K562 (cell line): Measurements from ENCODE around the gene TCF12. TPM values are rescaled to one million over a fixed set of nuclear protein-coding genes. Genes with fewer than 3 reads are reported as not detected.
A peak's percentile ranks its signal among the peaks of the same experiment; 100 is the strongest.

Experiments
- ATAC-seq: fragments of 200-7000 bp; cut with Tn5 transposase; 3 replicates; pipeline ENCODE4 v1.9.1; 2020; ENCODE audit warnings: moderate library complexity
- BruUV-seq: library from RNA; stranded (reverse); fragments of 400-500 nt; replicated peaks from 2 replicates; lab custom pipeline; 2021; lab: Mats Ljungman, UMichigan
- CTCF ChIA-PET: fragments of 300-600 bp; formaldehyde crosslinking; extraction: SDS; loops from one replicate; lab custom pipeline; 2021; ENCODE audit warnings: low intra/inter-chr PET ratio; lab: Yijun Ruan, JAX
- POLR2A ChIA-PET: fragments of 300-600, 350-650 bp; sonication (Branson Sonifier 250); formaldehyde crosslinking; extraction: SDS; loops from one replicate; lab custom pipeline; 2021; ENCODE audit warnings: antibody characterized with exemption, inconsistent platforms; lab: Yijun Ruan, JAX
- DNase-seq, 4 experiments: peaks; one replicate each; pipeline versions ENCODE4 v3.0.0 to v3.0.0-alpha.2; 2011 to 2018; ENCODE audit warnings: low spot score in 3 of 4, mixed read lengths in 3 of 4; ENCODE audit errors: extremely low read depth in 1 of 4
- FAIRE-seq: peaks from 2 replicates; lab custom pipeline; 2011; peaks lifted over from hg19 to GRCh38; lab: Jason Lieb, UNC
- H2AFZ ChIP-seq: 2 replicates; pipeline ENCODE4 v1.6.0; 2011; ENCODE audit warnings: low read depth, low read length, control low read depth, inconsistent platforms
- H3K27ac ChIP-seq: fragments of 200-600 bp; 3 replicates; pipeline ENCODE4 v1.8.0; 2011; ENCODE audit warnings: low read depth, mild to moderate bottlenecking, control low read depth, inconsistent platforms, low read length, moderate library complexity, mixed read lengths; ENCODE audit errors: extremely low read depth
- H3K27me3 ChIP-seq, 2 experiments: fragments of 300-600 bp in 1 of 2; 2 replicates in 1 of 2; 3 replicates in 1 of 2; pipeline versions ENCODE4 v1.6.0 to v1.8.0; 2011; ENCODE audit warnings: inconsistent platforms in 2 of 2, low read length in 2 of 2, mild to moderate bottlenecking in 1 of 2, mixed read lengths in 1 of 2, moderate library complexity in 1 of 2; ENCODE audit not compliant: control insufficient read depth in 2 of 2, insufficient read depth in 2 of 2
- H3K36me3 ChIP-seq: fragments of 300-600 bp; 3 replicates; pipeline ENCODE4 v1.8.0; 2011; ENCODE audit warnings: mild to moderate bottlenecking, low read length, inconsistent platforms; ENCODE audit not compliant: control insufficient read depth, insufficient read depth
- H3K4me1 ChIP-seq, 2 experiments: fragments of 200-600 bp in 1 of 2; replicated peaks in 1 of 2; 2 replicates in 1 of 2; 3 replicates in 1 of 2; pipeline versions ENCODE4 v1.5.1 to v1.8.0; 2011; ENCODE audit warnings: inconsistent platforms in 2 of 2, low read length in 2 of 2, mild to moderate bottlenecking in 1 of 2, mixed read lengths in 1 of 2, moderate library complexity in 1 of 2; ENCODE audit not compliant: control insufficient read depth in 2 of 2, insufficient read depth in 2 of 2
- H3K4me2 ChIP-seq: 2 replicates; pipeline ENCODE4 v1.6.1; 2011; ENCODE audit warnings: low read length, control low read depth, inconsistent platforms, mixed read lengths; ENCODE audit not compliant: insufficient read depth
- H3K4me3 ChIP-seq: fragments of 200-600 bp; sonication (generic), shearing (Covaris generic); 2 replicates; pipeline ENCODE4 v1.5.1; 2016; ENCODE audit warnings: control low read depth, inconsistent platforms
- H3K79me2 ChIP-seq: fragments of 200-600 bp; 3 replicates; pipeline ENCODE4 v1.8.0; 2011; ENCODE audit warnings: low read length, inconsistent platforms; ENCODE audit not compliant: control insufficient read depth, insufficient read depth
- H3K9ac ChIP-seq, 2 experiments: 2 replicates each; pipeline versions ENCODE4 v1.6.0 to v1.6.1; 2011; ENCODE audit warnings: low read depth in 2 of 2, low read length in 2 of 2, control low read depth in 1 of 2, inconsistent platforms in 1 of 2, mild to moderate bottlenecking in 1 of 2, mixed read lengths in 1 of 2; ENCODE audit not compliant: insufficient read depth in 1 of 2
- H3K9me1 ChIP-seq: one replicate; pipeline ENCODE4 v1.6.0; 2011; ENCODE audit warnings: inconsistent platforms, mild to moderate bottlenecking, low read length, moderate library complexity; ENCODE audit not compliant: control insufficient read depth, insufficient read depth
- H3K9me3 ChIP-seq: replicated peaks from 2 replicates; pipeline ENCODE4 v1.5.1; 2011; ENCODE audit warnings: low read depth, low read length, inconsistent platforms; ENCODE audit not compliant: control insufficient read depth, insufficient read depth
- H4K20me1 ChIP-seq: replicated peaks from 2 replicates; pipeline ENCODE4 v1.6.1; 2011; ENCODE audit warnings: low read length, inconsistent platforms, mixed read lengths; ENCODE audit not compliant: control insufficient read depth, insufficient read depth
- ATF4 ChIP-seq: fragments of 450-650 bp; formaldehyde crosslinking; IDR thresholded peaks from 2 replicates; pipeline ENCODE4 v1.4.0; 2022; ENCODE audit warnings: mild to moderate bottlenecking, moderate library complexity
- DIDO1 ChIP-seq: fragments of 450-650 bp; IDR thresholded peaks from 2 replicates; pipeline ENCODE4 v1.6.1; 2016; ENCODE audit warnings: low read depth, missing biosample characterization, missing genetic modification characterization
- E2F3 ChIP-seq: fragments of 250-450 bp; sonication (Bioruptor Pico); IDR thresholded peaks from 2 replicates; pipeline ENCODE4 v1.4.0; 2020; ENCODE audit warnings: mild to moderate bottlenecking
- GMEB1 ChIP-seq: fragments of 250-450 bp; sonication (Bioruptor Pico); IDR thresholded peaks from 2 replicates; pipeline ENCODE4 v1.4.0; 2020; ENCODE audit warnings: mild to moderate bottlenecking
- GTF2F1 ChIP-seq: IDR thresholded peaks from 2 replicates; pipeline ENCODE4 v1.6.1; 2011; ENCODE audit warnings: low read depth, low read length, improper control_type of control experiment
- RBM25 ChIP-seq: fragments of 200-400 bp; formaldehyde crosslinking; IDR thresholded peaks from 2 replicates; pipeline ENCODE4 v1.6.1; 2018; ENCODE audit warnings: low read length, low read depth, moderate library complexity; ENCODE audit not compliant: severe bottlenecking
- SMAD3 ChIP-seq: fragments of 450-650 bp; formaldehyde crosslinking; conservative IDR thresholded peaks from 2 replicates; pipeline ENCODE4 v1.4.0; 2020; ENCODE audit warnings: mild to moderate bottlenecking
- TRIM28 ChIP-seq: fragments of 450-650 bp; IDR thresholded peaks from 2 replicates; pipeline ENCODE4 v1.6.1; 2017
- ZBTB1 ChIP-seq: sonication (generic); formaldehyde crosslinking; IDR thresholded peaks from 2 replicates; pipeline ENCODE4 v1.8.1; 2023; ENCODE audit warnings: missing genetic modification reagents, low read depth, mild to moderate bottlenecking, borderline replicate concordance
- ZEB2 ChIP-seq: fragments of 450-650 bp; IDR thresholded peaks from 2 replicates; pipeline ENCODE4 v1.6.1; 2016
- ZFP30 ChIP-seq: fragments of 250-450 bp; sonication (Bioruptor Pico); IDR thresholded peaks from 2 replicates; pipeline ENCODE4 v1.8.0; 2022; ENCODE audit warnings: moderate library complexity, mild to moderate bottlenecking, inconsistent platforms, borderline replicate concordance
- WGBS: fragments of 100-300 bp; shearing (Covaris generic); methylation state at CpG from one replicate; pipeline ENCODE4 v1.1.6; 2016; ENCODE audit warnings: low coverage, mixed read lengths; ENCODE audit not compliant: insufficient coverage; ENCODE audit errors: missing lambda C conversion rate; 5-methylcytosine and 5-hydroxymethylcytosine counted together
- in situ Hi-C: fragments of 300-500 bp; cut with MboI; formaldehyde crosslinking; loops from 4 replicates; pipeline ENCODE4 v1.15.0; 2018; ENCODE audit warnings: inconsistent platforms, mixed read lengths
- intact Hi-C: fragments of 100-400 bp; cut with micrococcal nuclease; formaldehyde crosslinking; loops from 2 replicates; pipeline ENCODE4 v1.14.2; 2022
- polyA plus RNA-seq, 8 experiments: library from polyadenylated mRNA; depleted of rRNA in 4 of 8; stranded (reverse) in 5 of 8; unstranded in 3 of 8; fragments of >200 nt; fragmentation: Nextera tagmentation in 2 of 8; fragmentation: Illumina TruSeq in 1 of 8; extraction: Ambion mirVana in 2 of 8; extraction: Trizol in 1 of 8; gene quantifications; 2 replicates each; pipeline versions ENCODE4 v1.2.1 to v1.2.3, GENCODE V29; 2011 to 2014; ENCODE audit warnings: inconsistent platforms in 1 of 8, missing spikeins in 1 of 8
- total RNA-seq, 7 experiments: library from RNA; depleted of rRNA in 6 of 7; stranded (reverse); fragments of >200 nt in 6 of 7; fragmentation: Illumina TruSeq in 2 of 7; extraction: Trizol in 2 of 7; gene quantifications; 2 replicates each; pipeline versions ENCODE4 v1.2.1 to v1.2.3, GENCODE V29; 2011 to 2021; ENCODE audit warnings: low replicate concordance in 1 of 7

TCF12 gene
- total and polyA plus RNA-seq, 9 of the 15 experiments (the other 6 are each of a cell fraction or from before 2014, with no cell fraction given): 10.5 to 132 (median 52.9) TPM

GRCh38 chr15:56946150-56946549 is 27.7 kb downstream of the TCF12 start:
- POLR2A ChIA-PET: no interaction called here
- Histone ChIP-seq H3K9me3 (no peaks in the 10 kb centered on the region), H3K4me3 (no peak overlapping the region), H3K4me1 (no peaks in the 10 kb centered on the region), H4K20me1 (no peaks in the 10 kb centered on the region), H3K4me2 (no peak overlapping the region), H3K9ac (no peak overlapping the region), H3K9me1 (no peaks in the 10 kb centered on the region), H3K36me3 (peaks cover 14% of the 10 kb centered on the region; the same call in 1 of the 3 replicates), H3K79me2 (peaks cover 90% of the 10 kb centered on the region), H3K27ac (no peak overlapping the region), H2AFZ (no peak overlapping the region), H3K27me3 (no peaks in the 10 kb centered on the region)
- DNase-seq (no peak), ATAC-seq (no peak), FAIRE-seq (no peak)
- intact Hi-C loops: no loop called here
- WGBS: 100% methylated on average over 3 of the region's 3 CpGs
- BruUV-seq: no TSS peak
- peak; percentile 33; the same call in 1 of the 2 replicates for TF ChIP-seq TRIM28
- no peak for TF ChIP-seq GMEB1 (CRISPR knock-in tag)
- TF ChIP-seq E2F3 (CRISPR knock-in tag): no peak
- no peak for TF ChIP-seq ATF4 (CRISPR knock-in tag)
- no peak for TF ChIP-seq ZBTB1
- TF ChIP-seq GTF2F1: no peak
- TF ChIP-seq DIDO1 (tag): no peak
- TF ChIP-seq RBM25: peak; percentile 50
- no peak for TF ChIP-seq SMAD3
- TF ChIP-seq ZFP30 (CRISPR knock-in tag): peak; percentile 92
- no peak for TF ChIP-seq ZEB2
- CTCF ChIA-PET: no interaction called here
- in situ Hi-C loops: no loop called here
